Measurements from ENCODE around the gene SLC9B2.

The SLC9B2 gene, protein sequence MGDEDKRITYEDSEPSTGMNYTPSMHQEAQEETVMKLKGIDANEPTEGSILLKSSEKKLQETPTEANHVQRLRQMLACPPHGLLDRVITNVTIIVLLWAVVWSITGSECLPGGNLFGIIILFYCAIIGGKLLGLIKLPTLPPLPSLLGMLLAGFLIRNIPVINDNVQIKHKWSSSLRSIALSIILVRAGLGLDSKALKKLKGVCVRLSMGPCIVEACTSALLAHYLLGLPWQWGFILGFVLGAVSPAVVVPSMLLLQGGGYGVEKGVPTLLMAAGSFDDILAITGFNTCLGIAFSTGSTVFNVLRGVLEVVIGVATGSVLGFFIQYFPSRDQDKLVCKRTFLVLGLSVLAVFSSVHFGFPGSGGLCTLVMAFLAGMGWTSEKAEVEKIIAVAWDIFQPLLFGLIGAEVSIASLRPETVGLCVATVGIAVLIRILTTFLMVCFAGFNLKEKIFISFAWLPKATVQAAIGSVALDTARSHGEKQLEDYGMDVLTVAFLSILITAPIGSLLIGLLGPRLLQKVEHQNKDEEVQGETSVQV

GRCh38 chr4:103076747-103077347 is at the start of gene SLC9B2:
SLC9B2 (minus strand) TSS chr4:103076761; CDS start chr4:103067550, 9,211 bp downstream.
- DNase-seq: no peak
- Histone ChIP-seq H3K36me3 (peaks cover 8% of the 10 kb centered on the region), H3K4me3 (ENCODE audit: low read depth, low read length) (peak within 1 kb of the TSS; percentile 82), H3K27me3 (ENCODE audit: insufficient read depth, low read depth, severe bottlenecking) (no peaks in the 10 kb centered on the region), H3K9me3 (ENCODE audit: severe bottlenecking) (no peaks in the 10 kb centered on the region), H3K27ac (peak within 1 kb of the TSS; percentile 80)
- TF ChIP-seq, protein P1, sequence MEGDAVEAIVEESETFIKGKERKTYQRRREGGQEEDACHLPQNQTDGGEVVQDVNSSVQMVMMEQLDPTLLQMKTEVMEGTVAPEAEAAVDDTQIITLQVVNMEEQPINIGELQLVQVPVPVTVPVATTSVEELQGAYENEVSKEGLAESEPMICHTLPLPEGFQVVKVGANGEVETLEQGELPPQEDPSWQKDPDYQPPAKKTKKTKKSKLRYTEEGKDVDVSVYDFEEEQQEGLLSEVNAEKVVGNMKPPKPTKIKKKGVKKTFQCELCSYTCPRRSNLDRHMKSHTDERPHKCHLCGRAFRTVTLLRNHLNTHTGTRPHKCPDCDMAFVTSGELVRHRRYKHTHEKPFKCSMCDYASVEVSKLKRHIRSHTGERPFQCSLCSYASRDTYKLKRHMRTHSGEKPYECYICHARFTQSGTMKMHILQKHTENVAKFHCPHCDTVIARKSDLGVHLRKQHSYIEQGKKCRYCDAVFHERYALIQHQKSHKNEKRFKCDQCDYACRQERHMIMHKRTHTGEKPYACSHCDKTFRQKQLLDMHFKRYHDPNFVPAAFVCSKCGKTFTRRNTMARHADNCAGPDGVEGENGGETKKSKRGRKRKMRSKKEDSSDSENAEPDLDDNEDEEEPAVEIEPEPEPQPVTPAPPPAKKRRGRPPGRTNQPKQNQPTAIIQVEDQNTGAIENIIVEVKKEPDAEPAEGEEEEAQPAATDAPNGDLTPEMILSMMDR (IDR thresholded peaks at IDR 0.05; ENCODE audit: low read depth, low read length): no peak

- no peak overlapping the region for H3K4me3 ChIP-seq (ENCODE audit: low read depth, low read length)
- TF ChIP-seq, protein P1 (IDR thresholded peaks at IDR 0.05; ENCODE audit: low read depth, low read length): no peak
- no peaks in the 10 kb centered on the region for H3K27me3 ChIP-seq (ENCODE audit: insufficient read depth, low read depth, severe bottlenecking)
- no peak overlapping the region for H3K27ac ChIP-seq
- peaks cover 29% of the 10 kb centered on the region for H3K36me3 ChIP-seq
- no peaks in the 10 kb centered on the region for H3K9me3 ChIP-seq (ENCODE audit: severe bottlenecking)
- no peak for DNase-seq
These were observed 49.6 kb upstream of the SLC9B2 start for GRCh38 chr4:103126126-103126525.

GRCh38 chr4:103123114-103123513 is 46.6 kb upstream of the SLC9B2 start:
- no peak for DNase-seq
- TF ChIP-seq, protein P1 (IDR thresholded peaks at IDR 0.05; ENCODE audit: low read depth, low read length): no peak

DNA sequence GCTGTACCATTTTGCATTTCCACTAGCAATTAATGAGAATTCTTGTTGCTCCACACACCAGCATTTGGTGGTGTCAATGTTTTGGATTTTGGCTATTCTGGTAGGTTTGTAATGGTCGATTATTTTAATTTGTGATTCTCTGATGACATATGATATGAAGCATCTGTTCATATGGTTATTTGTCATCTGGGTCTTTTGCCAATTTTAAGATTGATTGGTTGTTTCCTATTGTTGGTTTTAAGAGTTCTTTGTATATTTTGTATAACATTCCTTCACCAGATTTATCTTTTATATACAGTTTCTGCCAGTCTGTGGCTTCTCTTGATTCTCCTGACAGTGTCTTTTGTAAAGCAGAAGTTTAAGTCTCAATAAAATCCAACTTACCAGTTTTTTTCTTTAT is 41.6 kb upstream of the SLC9B2 start:
- TF ChIP-seq, protein P1 (IDR thresholded peaks at IDR 0.05; ENCODE audit: low read depth, low read length): no peak
- Histone ChIP-seq H3K27me3 (ENCODE audit: insufficient read depth, low read depth, severe bottlenecking) (no peaks in the 10 kb centered on the region), H3K4me3 (ENCODE audit: low read depth, low read length) (no peak overlapping the region), H3K36me3 (peaks cover 42% of the 10 kb centered on the region), H3K9me3 (ENCODE audit: severe bottlenecking) (no peaks in the 10 kb centered on the region), H3K27ac (no peak overlapping the region)
- DNase-seq: no peak

More at GRCh38 chr4:103123114-103123513, 46.6 kb upstream of the SLC9B2 start:
- Histone ChIP-seq H3K4me3 (ENCODE audit: low read depth, low read length) (no peak overlapping the region), H3K9me3 (ENCODE audit: severe bottlenecking) (no peaks in the 10 kb centered on the region), H3K27me3 (ENCODE audit: insufficient read depth, low read depth, severe bottlenecking) (no peaks in the 10 kb centered on the region), H3K36me3 (peaks cover 25% of the 10 kb centered on the region), H3K27ac (no peak overlapping the region)

- no peak for DNase-seq
- Histone ChIP-seq H3K36me3 (peaks cover 46% of the 10 kb centered on the region), H3K4me3 (ENCODE audit: low read depth, low read length) (no peak overlapping the region), H3K9me3 (ENCODE audit: severe bottlenecking) (no peaks in the 10 kb centered on the region), H3K27me3 (ENCODE audit: insufficient read depth, low read depth, severe bottlenecking) (no peaks in the 10 kb centered on the region), H3K27ac (no peak overlapping the region)
- TF ChIP-seq, protein P1 (IDR thresholded peaks at IDR 0.05; ENCODE audit: low read depth, low read length): no peak
These were observed 35.0 kb upstream of the SLC9B2 start for GRCh38 chr4:103111598-103111997.
